Measurements from ENCODE around the gene RPS19BP1.
"Not testable (repeated sequence)": the region's sequence is repeated elsewhere in the genome, so short reads cannot be mapped to it uniquely, and the experiment has no call there.

The RPS19BP1 gene

DNA sequence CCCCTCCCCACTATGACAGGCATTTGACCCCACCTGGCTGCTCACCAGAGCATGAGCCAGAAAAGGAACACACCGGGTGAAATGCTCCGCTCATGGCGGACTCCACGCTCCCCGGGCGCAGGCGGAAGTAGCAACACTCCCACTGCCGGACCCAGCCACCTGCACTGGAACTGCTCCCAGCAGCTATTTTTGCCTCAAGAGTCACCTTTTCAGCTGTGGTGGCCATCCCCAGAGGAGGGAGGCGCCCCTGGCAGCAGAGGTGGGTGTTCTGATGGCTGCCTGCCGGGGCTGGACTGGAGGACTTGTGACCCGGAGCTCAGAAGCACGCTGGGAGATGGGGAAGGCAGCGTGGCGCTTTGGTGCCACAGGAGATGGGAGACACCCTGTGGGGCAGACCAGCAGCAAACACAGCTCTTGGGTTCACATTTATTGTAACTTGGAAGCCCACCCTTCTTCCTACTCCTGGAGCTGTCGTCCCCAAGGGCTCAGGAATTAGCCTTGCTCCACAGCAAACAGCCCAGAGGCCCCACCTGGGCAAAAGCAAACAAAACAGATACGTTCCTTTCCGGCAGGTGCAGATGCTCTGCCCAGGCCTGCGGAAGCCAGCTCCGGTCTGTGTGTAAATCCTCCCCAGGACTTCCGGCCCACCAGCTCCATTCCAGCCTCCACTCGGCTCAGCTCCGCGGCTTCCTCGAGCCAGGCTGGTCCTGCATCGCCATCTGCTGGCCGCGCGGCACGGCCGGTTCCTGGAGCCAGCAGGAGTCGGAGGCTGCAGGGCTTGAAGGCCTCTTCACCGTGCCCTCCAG, 3.7 kb downstream of the RPS19BP1 start:
- peak; percentile 66 to 75 for DNase-seq (ENCODE audit: low read depth in 2 of 2)

DNA sequence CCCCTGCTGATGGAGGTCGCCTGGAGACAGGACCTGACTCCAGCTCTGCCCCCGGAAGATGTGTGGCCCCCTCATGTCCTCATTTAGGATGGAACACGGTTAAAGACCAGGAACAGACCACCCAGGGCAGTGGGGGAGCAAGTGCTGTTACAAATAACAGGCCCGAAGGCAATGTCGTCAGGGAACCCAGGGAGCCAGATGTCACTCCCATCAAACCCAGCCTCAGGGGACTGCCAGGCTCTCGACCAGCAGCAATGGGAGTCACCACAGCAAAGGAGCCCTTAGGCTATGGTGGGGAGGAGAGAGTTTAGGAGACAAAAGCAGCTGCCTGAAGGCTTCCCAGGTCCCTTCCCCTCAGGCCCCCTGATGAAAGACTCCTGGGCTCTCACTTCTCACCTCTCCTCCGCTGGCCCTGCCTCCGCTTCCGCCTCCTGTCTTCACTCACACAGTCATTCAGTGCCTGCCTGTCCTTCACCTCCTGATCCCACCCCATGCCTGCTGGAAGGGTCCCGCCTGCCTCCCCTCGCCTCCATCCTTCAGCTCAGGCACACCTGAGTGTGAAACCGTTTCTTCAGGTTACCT, 4.4 kb downstream of the RPS19BP1 start:
- DNase-seq (ENCODE audit: low read depth in 2 of 2), result no peak

DNA sequence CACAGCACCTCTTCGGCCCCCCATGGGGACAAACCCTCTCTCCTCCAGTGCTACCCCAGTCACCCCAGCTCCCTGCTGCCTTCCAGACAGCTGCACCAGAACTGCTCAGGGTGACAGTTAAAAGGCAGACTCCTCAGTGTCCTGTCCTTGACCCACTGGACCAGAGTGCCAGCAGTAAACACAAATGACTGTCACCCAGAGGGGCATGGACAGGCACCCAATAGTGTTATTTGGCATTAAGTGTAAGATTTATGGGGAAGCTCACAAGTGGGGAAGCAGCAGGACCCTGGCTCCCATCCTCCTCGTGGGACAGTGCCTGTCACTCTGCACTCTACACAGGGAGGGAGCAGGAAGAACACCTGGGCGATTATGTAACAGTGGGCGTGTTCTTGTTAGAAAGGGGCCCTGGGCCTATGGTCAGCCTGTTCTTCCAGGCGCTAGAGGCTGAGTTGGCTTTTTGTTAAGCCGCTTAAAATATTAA, 5.0 kb downstream of the RPS19BP1 start:
- DNase-seq (ENCODE audit: low read depth in 2 of 2), result no peak

DNA sequence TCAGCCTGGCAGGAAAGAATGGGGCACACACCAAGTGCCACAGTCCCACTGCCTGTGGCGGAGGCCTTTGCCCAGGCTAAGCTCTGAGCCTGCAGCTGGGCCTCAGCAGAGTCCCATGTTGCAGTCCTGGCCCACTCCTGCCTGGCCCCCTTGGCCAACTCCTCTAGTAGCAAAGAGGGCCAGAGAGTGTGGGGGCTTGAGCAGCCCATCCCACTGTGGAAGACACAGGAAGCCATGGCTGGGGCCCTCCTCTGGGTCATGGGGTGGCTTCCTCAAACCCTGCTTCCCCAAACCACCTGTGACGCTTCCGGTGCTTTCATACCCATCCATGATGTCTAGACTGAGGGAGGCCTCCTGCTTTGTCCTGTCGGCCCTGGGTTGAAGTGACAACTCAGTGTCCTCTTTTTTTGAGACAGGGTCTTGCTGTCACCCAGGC, 5.8 kb downstream of the RPS19BP1 start:
- DNase-seq (ENCODE audit: low read depth in 2 of 2), result no peak

DNA sequence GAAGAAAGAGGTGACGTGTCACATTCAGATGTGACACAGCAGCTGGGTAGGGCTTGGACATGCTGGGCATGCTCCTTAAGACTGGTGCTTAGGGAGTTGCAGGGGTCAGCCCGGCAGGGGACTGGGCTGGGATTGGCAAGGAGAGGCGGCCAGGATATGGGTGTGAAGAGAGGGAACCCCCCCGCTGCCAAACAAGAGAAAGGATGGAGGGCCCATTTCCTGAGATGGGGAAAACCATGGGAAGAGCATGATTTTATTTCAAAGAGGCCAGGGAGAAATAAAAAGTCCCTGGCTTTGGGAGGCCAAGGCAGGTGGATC, 6.9 kb downstream of the RPS19BP1 start:
- DNase-seq (ENCODE audit: low read depth in 2 of 2), result no peak

DNA sequence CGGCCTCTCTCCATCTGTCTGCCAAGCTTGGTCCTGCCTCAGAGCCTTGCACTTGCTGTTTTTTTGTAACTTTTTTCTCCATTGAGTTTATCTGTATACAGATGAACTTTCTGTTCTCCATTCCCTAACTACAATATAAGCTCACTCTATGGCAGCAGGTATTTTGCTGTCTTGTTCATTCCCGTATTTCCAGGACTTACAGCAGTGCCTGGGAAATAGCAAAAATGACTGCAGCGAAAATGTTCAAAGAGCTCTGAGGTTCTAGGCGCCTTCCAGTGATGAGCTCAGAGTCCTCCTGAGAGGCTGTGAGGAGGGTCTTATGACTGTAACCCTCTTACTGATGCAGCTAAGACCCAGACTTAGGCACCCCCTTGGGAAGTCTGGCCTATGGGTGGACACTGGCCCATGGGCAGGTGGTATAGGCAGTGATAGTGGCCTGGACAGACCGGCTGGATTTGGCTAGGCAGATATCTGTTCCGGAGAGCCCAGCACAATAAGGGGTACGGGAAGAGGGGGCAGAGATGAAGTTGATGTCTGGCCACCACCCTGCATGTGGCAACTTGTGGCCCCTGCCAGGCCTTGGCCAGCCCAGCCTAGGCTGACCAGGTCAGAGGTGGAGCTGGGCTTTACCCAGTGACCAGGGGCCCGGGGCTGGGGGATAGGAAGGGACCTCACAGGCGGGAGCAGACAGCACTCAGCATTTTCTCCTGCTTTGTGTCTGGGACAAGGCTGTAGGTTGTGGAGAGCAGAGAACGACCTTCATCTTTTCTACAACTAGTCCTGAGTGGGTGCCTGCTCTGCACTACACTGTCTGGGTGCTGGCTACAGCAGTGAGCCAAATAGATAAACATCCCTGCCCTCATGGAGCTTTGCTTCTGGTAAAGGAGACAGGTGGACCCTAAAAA, 7.5 kb downstream of the RPS19BP1 start:
- no peak for DNase-seq (ENCODE audit: low read depth in 2 of 2)

DNA sequence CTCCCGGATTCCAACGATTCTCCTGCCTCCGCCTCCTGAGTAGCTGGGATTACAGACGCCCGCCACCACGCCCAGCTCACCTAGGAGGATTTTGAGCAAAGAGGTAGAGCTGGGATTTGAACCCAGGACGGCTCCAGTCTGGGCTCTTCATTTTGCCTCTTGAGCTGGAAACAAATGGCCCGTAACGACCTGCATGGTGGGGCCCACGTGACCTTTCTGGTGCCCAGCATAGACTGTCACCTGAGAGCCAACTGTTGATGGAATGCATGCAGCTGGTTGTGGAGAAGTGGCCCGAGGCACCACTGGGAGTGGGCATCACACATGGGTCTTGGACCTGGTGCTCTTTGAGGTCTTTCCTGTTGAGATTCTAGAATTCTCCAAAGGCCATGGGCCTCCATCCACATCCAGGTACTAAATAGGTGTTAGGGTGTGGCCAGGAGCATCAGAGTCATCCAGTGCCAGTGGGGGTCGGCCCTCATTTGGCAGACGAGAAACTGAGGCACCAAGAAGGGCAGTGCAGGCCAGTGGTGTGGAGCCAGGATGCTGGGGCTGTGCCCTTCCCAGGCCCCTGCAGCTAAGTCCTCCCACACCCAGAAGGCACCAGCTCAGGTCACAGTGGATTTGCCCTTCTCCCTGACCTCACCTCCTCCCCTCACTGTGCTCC, 8.3 kb downstream of the RPS19BP1 start:
- DNase-seq (ENCODE audit: low read depth in 2 of 2), result no peak

DNA sequence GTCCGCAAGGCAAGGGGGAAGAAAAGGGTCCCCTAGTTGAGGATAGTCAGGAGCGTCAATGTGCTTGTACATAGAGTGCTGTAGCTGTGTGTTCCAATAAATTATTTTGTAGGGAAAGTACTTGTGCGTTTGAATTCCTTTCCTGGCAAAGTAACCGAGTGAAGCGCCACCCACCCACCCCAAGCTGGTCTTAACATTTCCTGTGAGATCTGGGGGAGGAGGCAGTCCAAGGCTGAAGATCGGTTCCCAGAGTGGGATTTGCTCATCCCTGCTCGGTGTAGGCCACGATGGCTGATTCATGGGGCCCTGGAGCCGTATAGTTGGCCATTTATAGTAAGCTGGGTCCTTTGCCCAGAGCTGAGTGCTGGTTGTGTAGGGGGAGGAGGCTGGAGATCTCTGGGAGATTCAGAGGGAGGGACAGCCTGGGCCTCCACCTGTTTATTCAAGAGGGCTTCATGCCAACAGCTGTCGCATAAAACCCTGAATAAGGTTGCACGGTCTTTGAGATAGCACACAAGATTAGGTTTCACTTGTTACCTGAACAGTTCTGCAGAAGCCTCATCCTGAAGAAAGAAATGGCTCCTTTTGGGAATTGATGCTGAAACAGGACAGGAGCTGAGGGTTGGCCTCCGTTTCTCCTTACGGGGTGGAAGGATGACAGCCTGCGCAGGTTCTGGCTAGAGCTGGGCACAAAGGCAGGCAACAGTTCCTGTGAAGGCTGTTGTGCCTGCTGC, 9.8 kb downstream of the RPS19BP1 start:
- DNase-seq (ENCODE audit: low read depth in 2 of 2), result no peak

DNA sequence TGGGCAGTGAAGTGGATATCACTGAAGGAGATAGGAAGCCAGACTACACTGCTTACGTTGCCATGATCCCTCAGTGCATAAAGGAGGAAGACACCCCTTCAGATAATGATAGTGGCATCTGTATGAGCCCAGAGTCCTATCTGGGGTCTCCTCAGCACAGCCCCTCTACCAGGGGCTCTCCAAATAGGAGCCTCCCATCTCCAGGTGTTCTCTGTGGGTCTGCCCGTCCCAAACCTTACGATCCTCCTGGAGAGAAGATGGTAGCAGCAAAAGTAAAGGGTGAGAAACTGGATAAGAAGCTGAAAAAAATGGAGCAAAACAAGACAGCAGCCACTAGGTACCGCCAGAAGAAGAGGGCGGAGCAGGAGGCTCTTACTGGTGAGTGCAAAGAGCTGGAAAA, 10.5 kb downstream of the RPS19BP1 start:
- not testable (repeated sequence) for DNase-seq (ENCODE audit: low read depth in 2 of 2)

DNA sequence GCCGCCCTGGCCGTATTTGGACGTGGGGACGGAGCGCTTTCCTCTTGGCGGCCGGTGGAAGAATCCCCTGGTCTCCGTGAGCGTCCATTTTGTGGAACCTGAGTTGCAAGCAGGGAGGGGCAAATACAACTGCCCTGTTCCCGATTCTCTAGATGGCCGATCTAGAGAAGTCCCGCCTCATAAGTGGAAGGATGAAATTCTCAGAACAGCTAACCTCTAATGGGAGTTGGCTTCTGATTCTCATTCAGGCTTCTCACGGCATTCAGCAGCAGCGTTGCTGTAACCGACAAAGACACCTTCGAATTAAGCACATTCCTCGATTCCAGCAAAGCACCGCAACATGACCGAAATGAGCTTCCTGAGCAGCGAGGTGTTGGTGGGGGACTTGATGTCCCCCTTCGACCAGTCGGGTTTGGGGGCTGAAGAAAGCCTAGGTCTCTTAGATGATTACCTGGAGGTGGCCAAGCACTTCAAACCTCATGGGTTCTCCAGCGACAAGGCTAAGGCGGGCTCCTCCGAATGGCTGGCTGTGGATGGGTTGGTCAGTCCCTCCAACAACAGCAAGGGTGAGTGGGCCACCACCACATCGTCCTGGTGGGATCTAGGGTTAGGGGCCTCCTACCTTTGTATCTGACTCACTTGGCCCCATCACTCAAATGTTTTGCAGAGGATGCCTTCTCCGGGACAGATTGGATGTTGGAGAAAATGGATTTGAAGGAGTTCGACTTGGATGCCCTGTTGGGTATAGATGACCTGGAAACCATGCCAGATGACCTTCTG, 11.3 kb downstream of the RPS19BP1 start:
- DNase-seq (ENCODE audit: low read depth in 2 of 2), result not testable (repeated sequence)

DNA sequence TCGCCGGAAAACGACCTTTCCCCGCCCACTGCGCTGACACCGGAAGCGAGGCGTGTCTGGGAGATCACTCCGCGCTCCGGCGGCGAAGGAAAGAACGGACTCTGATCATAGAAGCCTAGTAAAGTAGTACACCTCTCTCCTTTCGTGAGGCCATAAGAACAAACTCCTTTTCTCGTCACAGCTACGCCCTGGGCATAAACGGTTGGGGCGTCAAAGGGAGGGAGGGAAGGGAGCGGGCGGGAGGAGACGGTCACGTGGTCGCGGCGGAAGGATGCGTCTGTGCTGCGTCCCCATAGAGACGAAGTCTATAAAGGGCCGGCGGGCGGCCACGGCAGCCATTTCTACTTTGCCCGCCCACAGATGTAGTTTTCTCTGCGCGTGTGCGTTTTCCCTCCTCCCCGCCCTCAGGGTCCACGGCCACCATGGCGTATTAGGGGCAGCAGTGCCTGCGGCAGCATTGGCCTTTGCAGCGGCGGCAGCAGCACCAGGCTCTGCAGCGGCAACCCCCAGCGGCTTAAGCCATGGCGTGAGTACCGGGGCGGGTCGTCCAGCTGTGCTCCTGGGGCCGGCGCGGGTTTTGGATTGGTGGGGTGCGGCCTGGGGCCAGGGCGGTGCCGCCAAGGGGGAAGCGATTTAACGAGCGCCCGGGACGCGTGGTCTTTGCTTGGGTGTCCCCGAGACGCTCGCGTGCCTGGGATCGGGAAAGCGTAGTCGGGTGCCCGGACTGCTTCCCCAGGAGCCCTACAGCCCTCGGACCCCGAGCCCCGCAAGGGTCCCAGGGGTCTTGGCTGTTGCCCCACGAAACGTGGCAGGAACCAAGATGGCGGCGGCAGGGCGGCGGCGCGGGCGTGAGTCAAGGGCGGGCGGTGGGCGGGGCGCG, 12.1 kb downstream of the RPS19BP1 start, which contains the start of gene ATF4:
ATF4 (plus strand) TSS at position 337 of the 880 bp plus-strand sequence. CDS start 884 bp downstream, outside the sequence.
- peak; percentile 76 to 82 for DNase-seq (ENCODE audit: low read depth in 2 of 2)

DNA sequence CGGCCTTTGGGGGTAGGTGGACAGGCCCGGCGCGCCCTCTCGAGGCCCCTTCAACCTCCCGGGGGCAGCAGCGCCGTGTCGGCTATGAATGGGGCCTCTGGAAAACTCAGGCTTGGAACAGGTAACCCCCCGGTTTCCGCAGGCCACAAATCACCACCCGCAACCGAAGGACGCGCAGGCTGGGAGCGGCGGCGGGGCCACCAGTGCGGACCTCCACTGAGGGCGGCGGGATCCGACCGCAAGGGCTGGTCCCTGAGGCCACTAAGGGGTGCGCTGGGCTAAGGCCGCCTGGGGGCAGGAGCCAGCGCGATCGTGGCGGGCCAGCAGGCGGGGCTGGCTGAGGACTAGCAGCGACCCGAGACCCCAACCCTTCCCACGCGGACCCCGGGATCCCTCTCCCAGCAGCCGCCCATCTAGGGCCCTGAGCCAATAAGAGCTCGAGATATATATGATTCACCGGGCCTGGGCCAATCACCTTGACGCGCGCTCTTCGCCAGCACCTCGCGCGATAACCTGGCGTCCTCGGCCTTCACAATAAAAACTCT, 12.8 kb downstream of the RPS19BP1 start:
- DNase-seq (ENCODE audit: low read depth in 2 of 2), result peak; percentile 88 to 95

DNA sequence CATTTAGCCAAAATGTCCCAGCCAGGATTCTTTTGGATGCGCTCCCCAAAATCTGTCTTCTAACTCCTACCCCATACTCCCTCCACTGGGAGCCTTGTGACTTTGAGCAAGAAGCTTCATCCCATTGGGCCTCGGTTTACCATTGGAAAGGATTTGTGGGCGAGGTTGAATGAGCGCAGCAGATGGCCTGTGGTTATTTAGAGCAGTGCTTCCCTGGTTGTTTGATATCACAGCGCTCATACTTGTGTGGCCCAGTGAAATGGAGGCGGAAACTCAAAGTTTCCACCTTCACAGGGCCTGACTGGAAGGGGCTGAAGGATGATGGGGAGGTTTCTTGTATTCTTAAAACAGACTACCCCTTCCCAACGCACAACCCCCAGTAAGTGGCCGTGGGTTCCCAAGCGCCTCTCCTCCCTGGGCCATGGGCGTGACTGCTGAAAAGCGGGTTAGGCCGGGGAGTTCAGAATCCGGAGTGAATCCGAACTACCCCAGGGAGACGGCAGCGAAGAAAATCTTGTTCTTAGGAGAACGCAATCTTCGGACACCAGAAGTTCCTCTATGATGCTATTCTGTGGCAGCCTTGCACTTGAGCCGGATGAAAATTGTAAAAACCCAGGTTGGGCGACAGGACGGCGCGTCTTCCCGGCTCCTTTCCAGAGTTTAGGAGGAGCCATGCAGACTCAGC, 13.4 kb downstream of the RPS19BP1 start:
- DNase-seq (ENCODE audit: low read depth in 2 of 2), result no peak

DNA sequence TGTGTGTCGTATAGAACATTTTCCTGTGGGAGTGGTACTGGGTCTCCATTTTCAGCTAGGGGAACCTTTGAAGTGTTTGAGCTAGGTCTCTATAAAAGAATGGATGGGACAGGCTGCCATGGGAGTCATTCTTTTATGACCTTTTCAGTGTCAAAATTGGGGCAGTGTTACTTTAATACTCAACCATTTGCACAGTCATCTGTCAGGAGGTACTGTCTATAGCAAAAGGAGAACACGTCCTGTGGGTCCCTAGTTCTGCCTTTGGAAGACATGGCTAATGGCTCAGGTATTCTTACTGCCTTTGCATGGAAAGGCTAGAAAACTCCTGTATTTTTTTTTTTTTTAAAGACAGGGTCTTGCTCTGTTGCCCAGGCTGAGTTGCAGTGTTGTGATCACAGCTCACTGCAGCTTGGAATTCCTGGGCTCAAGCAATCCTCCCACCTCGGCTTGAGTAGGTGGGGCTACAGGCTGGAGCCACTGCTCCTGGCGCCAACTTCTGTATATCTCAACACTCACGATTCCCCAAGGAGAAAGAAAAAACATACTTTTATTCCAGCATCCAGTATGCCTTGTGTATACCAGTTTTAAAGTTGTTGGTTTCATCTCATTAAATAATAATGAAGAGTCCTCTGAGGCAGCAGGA, 14.3 kb downstream of the RPS19BP1 start:
- no peak for DNase-seq (ENCODE audit: low read depth in 2 of 2)

DNA sequence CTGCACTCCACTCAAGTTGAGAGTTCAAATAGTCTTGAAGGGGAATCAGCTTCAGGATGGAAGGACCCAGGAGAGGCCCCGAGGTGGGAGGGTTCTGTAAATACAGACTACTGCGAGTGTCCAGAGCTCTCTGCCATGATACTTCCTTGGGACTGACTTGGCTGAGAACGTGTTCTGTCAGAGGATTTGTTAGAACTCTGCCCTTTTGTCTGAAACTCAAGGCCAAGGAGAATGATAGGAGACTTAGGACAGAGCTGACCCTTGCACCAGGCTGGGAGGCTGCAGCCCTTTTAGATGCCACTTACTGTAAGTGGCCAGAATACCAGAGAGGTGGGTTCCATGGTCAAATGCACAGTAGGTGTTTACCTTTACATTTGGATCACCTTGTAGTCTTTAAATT, 15.1 kb downstream of the RPS19BP1 start:
- DNase-seq (ENCODE audit: low read depth in 2 of 2), result no peak

DNA sequence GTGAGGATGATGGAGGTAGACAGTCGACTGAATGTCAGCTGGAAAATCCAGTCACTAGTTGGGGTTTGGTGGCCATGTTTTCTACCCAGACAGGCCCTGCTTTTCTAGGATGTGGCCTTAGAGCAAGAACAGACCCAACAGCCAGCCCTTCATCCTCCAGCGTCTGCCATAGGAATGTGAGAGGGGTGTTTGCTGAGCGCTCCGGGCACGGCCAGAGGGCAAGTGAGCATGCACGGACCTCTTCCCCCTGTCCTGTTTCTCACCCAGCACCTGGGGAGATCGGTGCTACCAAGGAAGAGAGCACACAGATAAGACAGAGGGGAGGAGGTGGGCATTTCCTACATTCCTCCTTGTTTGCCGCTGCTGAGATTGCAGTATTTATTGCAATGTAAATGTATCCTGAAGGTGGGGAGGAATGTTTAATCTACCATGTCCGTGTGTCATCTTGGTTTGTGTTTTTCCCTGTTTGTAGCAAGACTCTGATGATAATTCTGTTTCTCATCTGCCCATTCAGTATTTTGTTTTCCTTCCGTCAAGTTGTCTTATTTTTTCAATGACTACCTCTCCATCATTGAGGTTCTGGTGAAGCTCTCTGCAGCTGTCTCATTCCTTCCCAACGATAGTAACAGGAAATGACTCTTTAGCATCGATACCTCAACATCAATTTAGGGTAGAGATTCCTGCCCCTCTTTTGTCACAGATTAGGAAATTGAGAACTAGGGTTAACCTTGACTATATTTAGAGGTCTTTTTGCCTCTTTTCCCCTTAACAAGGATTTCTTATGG, 17.1 kb downstream of the RPS19BP1 start:
- no peak for DNase-seq (ENCODE audit: low read depth in 2 of 2)

DNA sequence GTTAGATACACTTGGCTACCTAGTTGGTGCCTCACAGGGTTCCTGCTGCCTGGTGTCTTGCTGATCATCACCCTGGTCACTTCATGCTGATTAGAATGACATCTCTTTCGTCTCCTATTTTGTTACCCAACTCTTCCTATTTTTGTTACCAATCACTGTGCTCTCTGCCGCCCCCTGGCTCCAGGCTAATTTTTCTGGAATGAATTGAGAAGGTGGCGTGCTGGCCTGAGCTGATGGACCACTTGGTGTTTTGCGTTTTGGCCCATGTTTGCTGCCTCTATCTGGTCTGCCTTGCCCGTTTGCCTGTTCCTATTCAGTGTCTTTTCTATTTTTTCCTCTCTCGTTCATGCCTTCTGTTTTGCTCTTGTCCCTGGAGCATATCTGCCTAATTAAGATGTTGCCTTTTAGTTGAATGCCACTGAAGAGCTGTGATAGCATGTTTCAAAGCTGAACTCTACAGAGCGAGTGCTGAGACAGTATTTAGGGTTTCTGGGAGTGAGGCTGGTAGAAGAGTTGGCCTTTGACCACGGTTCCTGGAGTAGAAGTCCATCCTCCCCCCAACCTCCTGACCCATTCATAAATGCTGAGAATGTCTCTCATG, 18.1 kb downstream of the RPS19BP1 start:
- no peak for DNase-seq (ENCODE audit: low read depth in 2 of 2)

All from stimulated activated CD8-positive, alpha-beta memory T cell treated with anti-CD3 and anti-CD28 coated beads, Interleukin-15, amount 100 ng/mL, for 4 hours (primary cell).